GM19372 (cell line): ENCODE results near the gene FOXO1.
A peak's percentile ranks its signal among the peaks of the same experiment; 100 is the strongest.

Experiments used
- ATAC-seq: cut with Tn5 transposase; IDR thresholded peaks from one replicate; pipeline ENCODE4 v1.9.1; 2021; ENCODE audit warnings: mild to moderate bottlenecking, low read depth, moderate library complexity; ENCODE audit not compliant: unreplicated experiment

Gene FOXO1

DNA sequence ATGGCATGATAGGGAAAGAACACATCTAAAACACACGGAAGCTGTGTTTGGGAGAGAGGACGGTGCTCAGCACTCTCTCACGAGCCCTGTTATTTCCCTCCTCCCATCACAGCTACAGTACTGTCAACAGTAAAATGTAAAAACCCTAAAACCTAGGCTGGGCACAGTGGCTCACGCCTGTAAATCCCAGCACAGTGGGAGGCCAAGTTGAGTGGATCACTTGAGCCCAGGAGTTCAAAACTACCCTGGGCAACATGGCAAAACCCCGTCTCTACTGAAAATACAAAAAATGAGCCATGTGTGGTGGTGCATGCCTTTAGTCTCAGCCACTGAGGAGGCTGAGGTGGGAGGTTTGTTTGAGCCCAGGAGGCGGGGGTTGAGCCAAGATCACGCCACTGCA, 54.8 kb downstream of the FOXO1 start:
- ATAC-seq = no peak

DNA sequence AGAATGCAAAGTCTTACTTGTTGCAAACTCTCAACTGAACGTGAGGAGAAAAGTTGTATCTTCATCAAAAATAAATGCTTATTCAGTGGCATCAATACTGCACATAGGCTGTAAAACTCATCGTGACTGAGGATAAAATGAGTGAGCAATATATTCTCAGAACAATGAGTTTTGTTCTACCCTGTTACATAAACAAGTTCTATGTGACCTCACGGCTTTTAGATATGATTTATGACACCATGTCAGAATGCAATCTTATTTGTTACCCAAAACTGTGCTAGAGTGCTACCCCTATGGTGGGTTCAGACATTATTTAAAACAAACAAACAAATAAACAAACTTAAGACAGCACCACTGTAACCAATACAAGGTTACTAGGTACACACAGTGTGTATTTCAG, 55.4 kb downstream of the FOXO1 start:
- ATAC-seq = no peak

DNA sequence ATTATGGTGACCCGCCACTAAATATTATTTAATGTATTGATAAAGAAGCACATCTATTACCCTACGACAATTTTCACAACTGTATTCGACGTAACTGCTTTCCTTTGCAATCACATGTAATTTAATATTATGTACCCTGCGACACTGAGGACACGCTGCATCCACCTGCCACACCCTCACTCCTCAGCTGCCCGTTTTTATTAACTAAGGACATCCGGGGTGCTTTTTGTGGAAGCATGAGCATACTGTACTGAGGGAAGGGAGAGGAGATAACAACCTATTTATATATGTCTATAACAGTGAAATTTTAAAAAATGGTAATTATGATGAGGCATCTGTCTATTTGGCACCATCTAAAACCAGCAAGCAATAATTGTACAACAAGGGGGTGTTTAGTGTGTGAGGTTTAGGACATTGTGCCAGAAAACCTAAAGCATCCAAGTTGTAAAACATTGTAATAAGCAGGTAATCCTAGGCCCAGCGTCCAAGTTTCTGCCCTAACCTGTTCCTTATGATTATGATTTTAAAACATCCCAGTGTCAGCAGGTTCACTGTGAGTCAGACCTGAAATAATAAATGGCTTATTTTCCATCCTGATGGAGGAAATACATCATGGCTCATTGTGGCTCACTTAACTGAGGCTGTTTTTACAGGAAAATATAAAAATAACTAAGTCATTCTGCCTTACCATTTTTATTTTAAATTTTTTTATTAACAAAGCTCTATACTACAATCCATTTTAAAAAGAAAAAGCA, 56.3 kb downstream of the FOXO1 start:
- ATAC-seq = no peak

DNA sequence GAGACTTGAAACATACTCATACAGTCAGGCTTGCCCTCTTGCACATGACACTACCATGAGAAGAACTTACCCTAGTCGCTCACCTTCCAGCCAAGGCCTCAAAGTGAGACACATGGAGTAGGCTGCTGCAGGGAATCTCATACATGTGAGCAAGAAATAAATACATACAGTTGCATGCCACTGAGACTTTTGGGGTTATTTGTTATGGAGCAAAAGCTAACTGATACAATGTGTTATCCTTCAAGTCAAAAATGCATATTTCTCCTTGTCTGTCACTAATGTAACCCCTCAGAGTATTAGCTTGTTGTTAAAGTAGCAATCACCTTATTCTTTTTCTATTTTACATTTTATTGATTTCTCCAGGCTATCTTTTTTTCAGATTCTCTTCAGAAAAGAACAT, 58.1 kb downstream of the FOXO1 start:
- no peak for ATAC-seq

DNA sequence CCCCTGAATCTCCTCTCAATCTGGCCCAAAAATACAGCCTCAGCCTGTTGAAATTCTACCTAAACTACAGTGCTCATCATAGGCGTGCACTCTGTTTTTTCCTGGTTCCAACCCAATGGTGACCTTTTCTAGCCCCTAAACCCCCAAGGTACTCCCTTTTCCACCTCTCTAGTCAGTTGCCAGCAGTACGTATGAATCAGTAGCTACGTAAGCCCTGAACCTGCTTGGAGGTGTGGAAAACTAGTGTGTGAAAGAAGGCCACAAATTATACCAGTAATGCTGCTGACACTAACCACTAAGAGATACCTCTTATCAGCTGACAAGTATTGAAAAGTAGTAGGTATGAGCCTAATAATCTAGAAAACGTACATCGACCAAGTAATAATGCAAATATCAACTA, 60.9 kb downstream of the FOXO1 start:
- no peak for ATAC-seq

DNA sequence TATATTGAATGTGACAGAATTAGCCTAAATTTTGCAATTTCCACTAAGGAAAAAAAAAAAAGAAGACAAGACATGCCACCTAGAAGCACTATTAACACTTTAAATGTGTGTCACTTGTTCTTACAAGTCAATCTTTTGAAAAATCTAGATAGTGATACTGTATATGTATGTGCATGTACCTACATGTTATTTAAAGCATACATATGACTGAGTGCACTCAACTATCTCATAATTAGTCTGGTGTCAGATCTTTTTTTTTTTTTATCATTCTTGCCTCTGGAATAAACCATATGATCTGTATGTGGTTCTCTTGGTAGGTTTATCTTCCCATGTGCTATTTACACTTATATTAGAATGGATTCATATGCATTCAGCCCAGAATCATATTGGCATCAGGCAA, 62.3 kb downstream of the FOXO1 start:
- ATAC-seq = no peak

DNA sequence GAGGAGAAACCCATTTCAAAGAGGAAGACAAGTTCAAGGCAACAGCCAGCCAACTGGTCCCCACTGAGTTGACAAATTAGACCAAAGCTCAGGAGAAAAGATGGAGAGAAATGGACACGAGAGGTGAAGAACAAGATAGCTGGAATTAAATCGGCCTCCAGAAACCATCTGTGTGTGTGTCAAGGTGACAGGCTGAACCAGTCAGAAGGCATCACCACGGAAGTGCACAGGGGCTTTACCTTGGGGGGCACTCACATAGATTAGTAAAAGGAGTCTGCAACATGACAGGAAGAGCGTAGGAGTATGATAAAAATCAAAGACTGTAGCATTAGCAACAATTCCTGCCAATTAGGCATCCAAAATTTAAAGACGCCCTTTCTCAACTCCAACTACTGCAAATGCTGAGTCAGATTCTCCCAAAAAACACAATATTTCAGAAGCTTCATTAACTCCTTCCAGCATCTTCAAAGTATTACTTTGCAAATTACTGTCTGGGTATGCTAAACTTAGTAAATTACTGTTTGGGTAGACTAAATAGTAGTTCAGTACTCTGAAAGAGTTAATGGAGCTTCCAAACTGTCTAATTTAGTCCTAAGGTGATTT, 66.2 kb downstream of the FOXO1 start:
- ATAC-seq = no peak

DNA sequence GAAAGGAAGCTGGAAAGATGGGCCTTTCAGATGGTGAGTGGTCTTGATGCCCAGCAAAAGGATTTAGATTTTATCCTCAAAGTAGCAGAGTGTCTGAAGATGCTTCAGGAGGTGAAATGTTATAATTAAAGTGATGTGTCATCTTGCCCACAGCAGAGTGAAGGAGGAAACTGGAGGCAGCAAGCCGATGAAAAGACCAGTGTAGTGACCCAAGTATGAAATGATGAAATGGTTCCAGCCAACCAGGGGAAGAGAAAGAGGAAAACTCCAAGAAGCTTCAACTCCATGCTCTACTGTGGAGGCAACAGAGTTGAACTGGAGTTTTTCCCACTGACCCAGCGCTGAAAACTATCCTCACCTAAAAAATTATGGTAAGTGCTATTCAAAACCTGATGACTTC, 66.7 kb downstream of the FOXO1 start:
- ATAC-seq = no peak

DNA sequence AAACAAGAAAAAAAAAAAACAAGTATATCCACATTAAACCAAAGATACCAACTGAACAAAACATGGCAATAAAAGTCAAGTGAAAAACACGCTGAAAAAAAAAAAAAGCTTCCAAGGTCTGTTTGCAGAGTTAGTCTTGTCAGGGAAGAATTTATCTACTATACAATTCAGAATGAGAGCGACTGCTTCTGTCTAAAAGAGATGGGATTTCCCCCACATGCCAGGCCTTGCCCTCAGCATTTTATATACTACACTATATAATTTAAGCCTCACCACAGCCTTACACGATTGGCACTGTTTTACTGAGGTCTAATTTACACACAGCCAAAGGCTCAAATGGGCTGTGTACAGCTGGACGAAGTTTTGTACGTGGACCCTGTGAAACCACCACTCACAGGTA, 67.3 kb downstream of the FOXO1 start:
- ATAC-seq = no peak

DNA sequence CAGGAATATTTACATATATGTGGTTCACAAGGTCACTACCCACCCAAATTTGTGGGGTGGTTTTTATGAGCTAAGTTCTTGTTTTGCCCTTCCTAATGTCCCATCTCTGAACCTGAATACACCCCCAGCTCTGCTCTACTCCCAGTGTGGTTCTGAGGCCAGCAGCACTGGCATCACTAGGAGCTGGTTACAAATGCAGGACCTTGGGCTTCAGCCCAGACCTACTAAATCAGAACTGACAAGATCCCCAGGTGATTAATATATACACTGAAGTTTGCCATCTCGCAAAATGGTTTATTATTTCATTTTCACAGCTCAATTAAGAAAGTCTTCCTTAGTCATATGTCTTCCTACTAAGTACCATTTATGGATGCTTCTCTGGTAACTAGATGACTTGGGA, 67.9 kb downstream of the FOXO1 start:
- ATAC-seq = no peak

DNA sequence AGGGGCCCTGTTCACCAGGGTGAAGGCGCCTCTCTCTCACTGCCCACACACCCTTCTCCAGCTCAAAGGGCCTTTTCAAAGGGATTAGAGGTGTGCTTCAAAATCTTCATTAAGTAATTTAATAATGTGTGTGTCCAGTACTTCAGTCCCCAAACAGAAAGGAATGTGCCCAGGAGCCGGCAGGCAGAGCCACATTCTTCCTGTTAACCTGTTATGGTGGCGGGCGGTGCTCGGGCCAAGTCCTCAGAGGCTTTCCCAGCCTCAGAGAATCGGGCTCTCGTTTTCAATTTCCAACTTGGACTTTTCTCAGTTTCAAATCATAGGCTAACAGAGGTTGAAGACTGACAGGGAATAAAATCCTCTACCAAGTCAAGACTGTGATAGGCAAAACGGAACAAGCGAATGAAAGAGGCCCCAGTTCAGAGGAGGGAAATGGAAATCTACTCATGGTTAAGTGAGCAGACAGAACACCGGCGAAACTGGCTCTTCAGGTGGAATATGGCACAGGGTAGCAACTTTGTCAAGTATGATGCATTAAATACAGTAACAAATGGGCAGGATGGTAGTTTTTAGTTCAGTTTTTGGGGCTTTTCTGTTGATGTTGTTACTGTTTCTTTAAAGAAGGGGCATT, 68.6 kb downstream of the FOXO1 start:
- no peak for ATAC-seq

DNA sequence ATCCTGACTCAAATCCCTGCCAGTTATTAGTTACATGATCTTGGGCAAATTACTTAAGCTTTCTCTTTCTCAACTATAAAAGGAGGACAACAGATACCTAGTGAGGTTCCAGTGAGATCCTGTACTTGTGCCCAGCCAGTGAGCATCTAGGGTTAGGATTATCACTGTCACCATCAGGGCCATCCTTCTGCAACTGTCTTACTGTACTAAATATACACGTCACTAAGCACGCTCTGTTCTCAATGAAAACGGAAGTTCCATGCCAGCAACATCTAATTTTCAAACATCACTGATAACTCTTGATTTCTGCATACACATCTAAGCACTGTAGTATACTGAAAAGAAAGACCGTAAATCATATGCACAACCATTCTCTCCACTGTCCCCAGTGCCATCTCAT, 70.0 kb downstream of the FOXO1 start:
- ATAC-seq = no peak

DNA sequence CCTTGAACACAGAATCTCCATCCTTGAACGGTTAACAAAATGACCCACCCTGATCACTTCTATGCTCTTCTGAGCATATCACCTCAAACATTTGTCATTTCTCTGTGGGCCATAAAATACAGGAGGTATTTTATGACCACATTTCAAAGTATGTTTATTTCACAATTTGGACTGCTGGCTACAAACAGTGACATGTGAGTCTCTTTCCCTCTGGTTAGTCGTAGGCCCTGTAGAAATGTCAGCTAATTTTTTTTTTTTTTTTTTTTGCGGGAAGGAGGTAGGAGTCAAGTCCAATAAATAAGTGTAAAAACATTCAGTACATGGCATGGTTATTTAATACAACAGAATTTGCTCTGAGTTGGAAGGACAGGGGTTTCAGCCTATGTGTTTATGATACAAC, 70.7 kb downstream of the FOXO1 start:
- ATAC-seq = no peak

DNA sequence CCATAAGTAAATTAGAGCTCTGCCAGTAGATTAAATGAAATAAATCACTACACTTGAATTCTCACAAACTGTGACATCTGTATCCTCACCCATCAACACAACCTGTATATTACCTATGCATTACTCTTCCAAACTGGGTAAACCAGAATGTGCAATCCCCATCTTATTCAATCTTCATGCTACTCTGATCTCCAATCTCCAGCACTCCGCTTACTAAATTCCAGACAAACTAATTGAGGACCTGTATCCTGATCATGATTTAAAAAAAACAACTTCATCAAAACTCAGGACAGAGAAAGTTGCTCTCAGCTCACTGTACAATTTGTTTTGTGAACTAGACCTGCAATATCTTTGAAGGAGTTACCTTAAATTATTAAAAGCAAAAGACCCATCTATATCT, 74.4 kb downstream of the FOXO1 start:
- ATAC-seq = no peak

DNA sequence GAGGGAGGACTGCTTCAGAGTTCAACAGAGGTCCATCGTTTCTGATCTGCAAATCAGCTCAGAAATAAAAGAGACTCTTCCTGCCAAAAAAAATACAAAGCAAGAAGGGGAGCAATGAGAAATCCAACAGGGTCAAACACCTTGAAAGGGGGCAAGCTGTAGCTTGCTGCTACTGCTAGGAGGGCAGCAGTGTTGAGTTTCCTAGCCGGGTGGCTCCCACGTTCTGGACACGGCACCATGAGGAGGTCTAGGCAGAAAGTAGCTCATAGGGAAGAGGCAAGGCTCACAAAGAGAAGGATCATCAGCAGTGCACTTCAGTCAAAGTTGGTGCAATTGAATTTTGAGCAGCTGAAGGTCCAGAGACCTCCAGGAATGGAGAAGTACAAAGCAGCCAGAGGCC, 75.3 kb downstream of the FOXO1 start:
- ATAC-seq = no peak

DNA sequence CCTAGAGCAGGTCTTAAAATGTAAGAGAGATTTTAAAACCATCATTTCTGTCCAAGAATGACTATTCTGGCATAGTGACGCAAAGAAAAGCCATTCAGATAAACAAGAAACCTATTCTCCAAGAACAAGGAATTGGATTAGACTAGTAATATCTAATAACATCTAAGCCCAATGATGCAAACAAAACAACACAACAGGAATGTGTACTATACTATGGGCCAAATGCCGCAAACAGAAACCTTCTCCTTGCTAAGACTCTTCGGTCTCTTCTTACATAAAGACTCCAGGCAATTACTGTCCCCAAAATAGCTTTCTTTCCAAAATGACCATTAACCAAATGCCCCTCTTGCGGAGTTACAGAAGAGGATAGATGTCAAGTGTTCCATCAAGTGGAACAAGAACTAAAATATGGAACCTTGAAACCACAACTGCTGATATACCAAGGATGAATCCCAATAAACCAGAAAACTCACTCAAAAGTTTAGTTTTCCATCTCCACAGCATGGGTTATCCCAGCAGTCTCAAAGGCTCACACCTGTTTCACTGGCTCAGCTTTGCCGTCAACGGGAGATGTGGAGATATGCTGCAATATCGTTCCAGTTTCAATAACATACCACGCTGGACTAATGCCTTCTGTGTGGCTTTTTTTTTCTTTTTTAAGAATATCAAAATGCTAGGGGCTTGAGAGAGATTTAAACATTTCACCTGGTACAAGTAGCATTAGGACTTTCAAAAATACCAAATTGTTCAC, 76.2 kb downstream of the FOXO1 start:
- no peak for ATAC-seq

DNA sequence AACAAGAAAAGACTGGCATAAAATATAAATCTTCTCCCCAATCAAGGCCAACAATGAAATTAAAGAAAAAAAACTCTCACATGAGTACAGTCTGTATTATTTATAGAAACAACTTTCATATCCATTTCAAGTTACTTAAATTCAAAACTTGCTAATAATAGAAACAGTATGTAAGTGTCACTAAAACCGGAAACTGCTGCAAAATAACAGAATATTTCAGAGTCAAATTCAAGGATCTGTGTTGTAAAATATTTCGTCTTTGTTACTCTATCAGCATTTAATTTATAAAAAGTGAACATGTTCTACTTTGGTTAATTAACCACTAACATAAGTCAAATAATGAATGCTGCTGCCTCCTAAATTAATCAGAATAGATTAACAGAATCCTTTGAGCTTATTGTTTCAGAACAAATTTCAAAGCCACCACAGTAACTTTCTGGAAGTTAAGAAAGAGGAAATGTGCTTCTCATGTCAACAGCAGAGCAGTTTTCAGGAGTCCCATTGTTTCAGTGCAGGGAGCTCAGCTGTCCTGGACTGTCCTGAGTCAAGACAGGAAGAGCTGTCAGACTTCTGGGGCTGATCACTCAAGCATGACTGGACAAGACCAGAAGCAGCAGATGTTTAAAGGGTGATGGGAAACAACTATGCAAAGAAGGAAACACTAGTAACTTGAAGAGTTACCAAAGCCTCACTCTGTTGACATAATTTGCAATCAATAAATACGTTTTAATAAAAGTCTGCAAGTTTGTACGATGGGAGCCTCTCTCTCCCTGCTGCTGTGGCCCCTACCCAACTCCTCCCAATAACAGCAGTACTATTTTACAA, 76.9 kb downstream of the FOXO1 start:
- ATAC-seq = peak; percentile 86

DNA sequence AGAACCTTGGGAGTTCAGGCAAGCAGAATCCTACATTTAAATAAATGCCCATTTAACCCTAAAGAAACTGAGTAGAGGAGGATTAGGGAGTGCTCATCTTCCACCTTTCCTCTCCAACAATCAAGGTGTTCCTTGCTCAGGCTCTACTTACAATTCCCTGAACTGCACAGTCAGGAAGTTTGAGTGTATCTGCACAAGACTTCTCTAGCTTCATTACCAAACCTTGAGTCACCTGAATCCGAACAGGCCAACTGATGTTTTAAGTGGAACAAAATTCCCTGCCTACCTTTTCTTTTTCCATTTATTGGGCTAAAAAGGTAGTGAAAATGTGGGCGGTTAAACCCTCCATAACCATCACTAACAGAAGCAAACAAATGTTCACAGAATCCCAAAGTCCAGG, 78.3 kb downstream of the FOXO1 start:
- ATAC-seq = no peak

DNA sequence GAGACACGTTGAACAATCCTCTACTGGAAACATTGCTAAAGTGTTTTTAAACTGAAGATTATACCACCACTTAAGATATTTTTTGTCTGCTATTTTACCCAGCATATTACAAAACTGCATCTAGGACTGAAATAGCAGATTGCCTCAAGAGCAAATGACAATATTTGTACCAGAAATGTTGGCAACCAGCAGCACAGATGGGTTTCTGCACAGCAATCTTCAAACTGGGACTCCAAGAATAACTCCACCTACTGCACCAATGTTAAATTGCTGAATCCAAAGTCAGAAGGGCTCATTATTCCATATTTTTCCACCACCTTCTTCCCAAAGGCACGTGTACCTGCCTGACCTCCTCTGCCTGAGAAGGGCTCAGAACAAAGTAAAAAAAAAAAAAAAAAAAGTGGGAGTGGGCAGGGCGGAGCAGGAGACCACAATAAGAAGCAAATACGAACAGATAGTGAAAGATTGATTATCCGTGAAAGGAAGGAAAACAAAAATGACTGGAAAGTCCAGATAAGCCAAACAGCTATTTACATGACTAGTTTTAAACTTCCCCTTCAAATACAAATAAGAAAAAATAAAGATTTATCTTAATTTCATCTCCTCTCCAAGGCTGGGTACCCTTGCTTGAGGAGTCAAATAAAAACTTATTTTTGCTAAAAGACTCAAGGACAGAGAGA, 79.4 kb downstream of the FOXO1 start:
- no peak for ATAC-seq

DNA sequence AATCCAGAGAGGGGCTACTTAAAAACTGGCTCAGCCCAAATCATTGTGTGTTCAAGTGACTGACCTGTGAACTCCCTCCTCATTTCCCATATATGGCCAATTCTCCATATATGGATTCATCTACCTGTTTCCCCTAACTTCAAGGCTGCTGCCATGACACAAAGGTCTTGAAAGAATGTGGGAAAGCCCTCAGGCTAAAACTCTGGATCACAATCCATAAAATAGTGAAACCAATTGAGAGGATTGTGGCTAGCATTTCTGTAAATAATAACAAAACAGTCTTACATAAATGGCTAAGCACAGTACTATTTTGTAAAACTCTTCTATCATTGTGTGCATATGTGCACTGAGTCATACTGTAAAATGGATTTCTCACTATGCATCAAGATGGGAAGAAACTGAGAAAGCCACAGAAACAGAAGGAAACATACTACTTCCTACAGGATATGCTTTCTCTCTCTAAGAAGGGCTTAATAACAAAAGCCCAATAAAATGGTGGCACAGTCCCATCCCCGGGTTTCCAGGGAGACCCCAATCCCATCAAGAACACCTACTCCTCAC, 80.5 kb downstream of the FOXO1 start:
- ATAC-seq = no peak
